Thyroid gland (tissue), 4 donors: Measurements from ENCODE around the gene MYH10.

Experiments used
- CTCF ChIP-seq, 6 experiments: fragments of 200-600 bp in 3 of 6; fragments of 450-650 bp in 3 of 6; sonication (generic) in 3 of 6; IDR thresholded peaks; one replicate each; pipeline ENCODE4 v1.5.1; 2016 to 2019; ENCODE audit warnings: antibody characterized with exemption in 6 of 6, mild to moderate bottlenecking in 2 of 6, inconsistent platforms in 1 of 6, moderate library complexity in 1 of 6
- POLR2A ChIP-seq, 2 donors: fragments of 450-650 bp; IDR thresholded peaks; one replicate each; pipeline ENCODE4 v1.6.1; 2017; ENCODE audit warnings: antibody characterized with exemption in 2 of 2, mild to moderate bottlenecking in 2 of 2, moderate library complexity in 1 of 2

GRCh38 chr17:8518850-8519249, 111.7 kb downstream of the MYH10 start:
- TF ChIP-seq CTCF (IDR thresholded peaks at IDR 0.05): no peak
- no peak for TF ChIP-seq POLR2A (IDR thresholded peaks at IDR 0.05)
